Right cardiac atrium (tissue), 5 donors: ENCODE measurements around the gene RBM44. TPM values are rescaled to one million over a fixed set of nuclear protein-coding genes. Genes with fewer than 3 reads are reported as not detected.
"Not testable (repeated sequence)": the region's sequence is repeated elsewhere in the genome, so short reads cannot be mapped to it uniquely, and the experiment has no call there.

Experiments
- ATAC-seq, 2 donors: fragments of 200-7000 bp; cut with Tn5 transposase; one replicate each; pipeline versions ENCODE4 v1.8.0 to v1.9.1; 2020; ENCODE audit warnings: moderate library complexity in 2 of 2, mild to moderate bottlenecking in 1 of 2
- DNase-seq, 3 donors: peaks; one replicate each; pipeline ENCODE4 v3.0.0-alpha.2; 2020
- H3K27ac ChIP-seq: one replicate; pipeline ENCODE4 v1.5.1; 2013; ENCODE audit warnings: mild to moderate bottlenecking, low read length, control low read depth, moderate library complexity
- H3K27me3 ChIP-seq: one replicate; pipeline ENCODE4 v1.6.1; 2013; ENCODE audit not compliant: control insufficient read depth, insufficient read depth
- H3K4me1 ChIP-seq: one replicate; pipeline ENCODE4 v1.6.1; 2013; ENCODE audit warnings: low read length; ENCODE audit not compliant: control insufficient read depth, insufficient read depth
- H3K4me3 ChIP-seq: one replicate; pipeline ENCODE4 v1.5.1; 2013; ENCODE audit warnings: low read length, control low read depth
- H3K9me3 ChIP-seq: one replicate; pipeline ENCODE4 v1.6.1; 2013; ENCODE audit warnings: low read length; ENCODE audit not compliant: control insufficient read depth
- WGBS: extraction: QIAGEN DNeasy Blood & Tissue Kit; methylation state at CpG from one replicate; pipeline ENCODE4 v1.1.7; 2013; 5-methylcytosine and 5-hydroxymethylcytosine counted together
- intact Hi-C, 4 donors: fragments of 100-400 bp; cut with DNase I; formaldehyde crosslinking; loops; one replicate each; pipeline versions ENCODE4 v1.11.0 to v1.14.0; 2022 to 2023
- polyA plus RNA-seq: library from polyadenylated mRNA; stranded (reverse); fragments of 200-250 nt; gene quantifications from one replicate; pipeline ENCODE4 v1.2.3, GENCODE V29; 2013
- total RNA-seq, 4 donors: library from RNA; stranded (reverse); fragmentation: NEBNext Ultra II Directional; extraction: Animal tissue kit (Norgen Biotek cat#: 25700); gene quantifications; one replicate each; pipeline ENCODE4 v1.2.1, GENCODE V29; 2021
- donor health status: healthy with polysubstance abuse.
- donor health status: DM: no; HTN: yes; CAD: no.
- donor health status: DM: no; HTN: no; CAD: no.
- donor health status: DM: no; HTN: yes; CAD: no; lungs with severe emphysema.
- donor health status: DM: yes; HTN: yes; CAD: no.

Gene RBM44
- total and polyA plus RNA-seq, 5 donors = 0.20 to 0.70 (median 0.35) TPM

GRCh38 chr2:237819231-237819630 lies 20.7 kb downstream of the RBM44 start:
- intact Hi-C loops = no loop called here
- no peaks in the 10 kb centered on the region for H3K4me1 ChIP-seq

GRCh38 chr2:237820421-237820820 lies 21.8 kb downstream of the RBM44 start:
- no peaks in the 10 kb centered on the region for H3K4me1 ChIP-seq
- H3K4me3 ChIP-seq = no peak overlapping the region
- ATAC-seq = no peak
- no peak overlapping the region for H3K27ac ChIP-seq
- no peak for DNase-seq
- WGBS = 86% methylated on average over 2 of the region's 2 CpGs
- H3K9me3 ChIP-seq = no peaks in the 10 kb centered on the region
- intact Hi-C loops = no loop called here
- no peaks in the 10 kb centered on the region for H3K27me3 ChIP-seq

More at GRCh38 chr2:237819231-237819630, 20.7 kb downstream of the RBM44 start:
- DNase-seq (no peak), ATAC-seq (no peak)
- H3K27me3 ChIP-seq = no peaks in the 10 kb centered on the region
- 65% methylated on average over 2 of the region's 2 CpGs for WGBS
- H3K4me3 ChIP-seq = no peak overlapping the region
- no peaks in the 10 kb centered on the region for H3K9me3 ChIP-seq
- H3K27ac ChIP-seq = no peak overlapping the region

DNA sequence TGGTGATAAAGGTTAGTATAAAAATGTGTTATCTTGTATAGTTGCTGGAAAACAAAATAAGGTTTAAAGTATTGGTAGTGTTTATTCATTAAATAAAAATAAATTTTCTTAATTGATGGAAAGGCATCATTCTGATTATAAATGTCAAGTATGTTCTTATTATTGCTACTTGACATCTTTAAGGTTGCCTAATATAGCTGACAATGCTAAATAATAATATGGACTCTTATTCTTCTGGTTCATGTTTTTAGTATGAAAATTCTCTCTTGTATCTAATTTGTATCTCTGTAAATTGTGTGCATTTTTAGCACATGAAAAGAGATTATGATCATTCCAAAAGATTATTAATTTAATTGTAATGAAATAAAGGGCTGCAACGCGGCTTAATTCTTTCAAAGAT lies 25.0 kb downstream of the RBM44 start:
- DNase-seq = no peak
- H3K4me1 ChIP-seq = no peaks in the 10 kb centered on the region
- no peak for ATAC-seq
- intact Hi-C loops = no loop called here
- no peak overlapping the region for H3K27ac ChIP-seq
- H3K4me3 ChIP-seq = no peak overlapping the region
- no peaks in the 10 kb centered on the region for H3K9me3 ChIP-seq
- no peaks in the 10 kb centered on the region for H3K27me3 ChIP-seq
- WGBS = 96% methylated on average over 2 of the region's 2 CpGs

DNA sequence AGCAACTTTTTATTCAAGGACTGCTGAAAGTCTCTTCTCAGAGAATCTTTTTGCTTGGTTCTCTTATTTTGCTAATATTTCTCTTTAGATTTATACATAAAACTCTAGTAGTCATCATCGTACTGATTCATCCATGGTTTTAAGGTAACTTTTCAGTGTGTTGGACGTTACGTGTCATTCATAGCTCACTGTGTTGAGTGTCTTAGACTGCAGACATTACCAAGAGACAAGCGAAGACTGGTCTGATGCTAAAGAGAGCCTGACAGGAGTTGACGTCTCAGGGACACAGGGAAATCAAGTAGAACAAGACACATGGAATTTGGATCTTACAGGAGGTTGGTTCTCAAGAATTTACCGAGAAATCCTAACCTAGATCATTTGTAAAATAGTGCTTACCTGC lies 25.5 kb downstream of the RBM44 start:
- Histone ChIP-seq H3K9me3 (no peaks in the 10 kb centered on the region), H3K4me1 (no peaks in the 10 kb centered on the region), H3K27ac (no peak overlapping the region), H3K4me3 (no peak overlapping the region), H3K27me3 (no peaks in the 10 kb centered on the region)
- DNase-seq (no peak), ATAC-seq (no peak)
- 86% methylated on average over 6 of the region's 6 CpGs for WGBS
- intact Hi-C loops = no loop called here

- Histone ChIP-seq H3K27me3 (no peaks in the 10 kb centered on the region), H3K9me3 (no peaks in the 10 kb centered on the region), H3K4me3 (no peak overlapping the region), H3K4me1 (no peaks in the 10 kb centered on the region), H3K27ac (no peak overlapping the region)
- intact Hi-C loops = no loop called here
- DNase-seq (no peak), ATAC-seq (no peak)
- 85% methylated on average over 3 of the region's 3 CpGs for WGBS
These were observed 28.9 kb downstream of the RBM44 start for GRCh38 chr2:237827421-237827987.

DNA sequence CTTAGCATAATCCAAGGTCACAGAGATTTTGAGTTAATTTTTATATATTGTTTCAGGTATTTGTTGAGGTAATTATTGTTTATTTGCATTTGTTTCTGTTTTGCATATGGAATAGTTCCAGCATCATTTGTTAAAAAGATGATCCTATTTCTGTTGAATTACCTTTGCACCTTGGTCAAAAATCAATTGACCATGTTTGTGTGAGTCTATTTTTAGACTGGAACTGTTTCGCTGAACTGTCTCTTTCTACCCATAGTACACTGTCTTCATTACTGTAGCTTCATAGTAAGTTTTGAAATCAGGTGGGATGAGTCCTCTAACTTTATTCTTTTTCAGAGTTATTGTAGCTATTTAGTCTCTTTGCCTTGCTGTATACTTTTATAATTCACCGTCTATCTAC lies 31.9 kb downstream of the RBM44 start:
- Histone ChIP-seq H3K27me3 (no peaks in the 10 kb centered on the region), H3K4me1 (no peaks in the 10 kb centered on the region), H3K27ac (no peak overlapping the region), H3K4me3 (no peak overlapping the region), H3K9me3 (no peaks in the 10 kb centered on the region)
- intact Hi-C loops = no loop called here
- WGBS = 90% methylated on average over 2 of the region's 2 CpGs
- DNase-seq (no peak), ATAC-seq (no peak)

GRCh38 chr2:237833546-237833945 lies 35.0 kb downstream of the RBM44 start:
- H3K27me3 ChIP-seq = no peaks in the 10 kb centered on the region
- no peak overlapping the region for H3K27ac ChIP-seq
- H3K9me3 ChIP-seq = no peaks in the 10 kb centered on the region
- WGBS = 95% methylated on average over 1 of the region's 1 CpG
- H3K4me3 ChIP-seq = no peak overlapping the region
- ATAC-seq (no peak), DNase-seq (no peak)
- H3K4me1 ChIP-seq = no peaks in the 10 kb centered on the region
- intact Hi-C loops = no loop called here

GRCh38 chr2:237835372-237835771 lies 36.8 kb downstream of the RBM44 start:
- H3K4me3 ChIP-seq = no peak overlapping the region
- intact Hi-C loops = no loop called here
- no peak for DNase-seq
- no peak overlapping the region for H3K27ac ChIP-seq
- 73% methylated on average over 3 of the region's 3 CpGs for WGBS
- ATAC-seq = no peak
- no peaks in the 10 kb centered on the region for H3K9me3 ChIP-seq
- H3K4me1 ChIP-seq = no peaks in the 10 kb centered on the region
- H3K27me3 ChIP-seq = no peaks in the 10 kb centered on the region

GRCh38 chr2:237841051-237841450 lies 42.5 kb downstream of the RBM44 start:
- no peaks in the 10 kb centered on the region for H3K4me1 ChIP-seq
- no peaks in the 10 kb centered on the region for H3K9me3 ChIP-seq
- H3K27ac ChIP-seq = no peak overlapping the region
- no peak for ATAC-seq
- WGBS = 75% methylated on average over 4 of the region's 4 CpGs
- no peak for DNase-seq
- H3K4me3 ChIP-seq = no peak overlapping the region
- H3K27me3 ChIP-seq = no peaks in the 10 kb centered on the region
- intact Hi-C loops = no loop called here

DNA sequence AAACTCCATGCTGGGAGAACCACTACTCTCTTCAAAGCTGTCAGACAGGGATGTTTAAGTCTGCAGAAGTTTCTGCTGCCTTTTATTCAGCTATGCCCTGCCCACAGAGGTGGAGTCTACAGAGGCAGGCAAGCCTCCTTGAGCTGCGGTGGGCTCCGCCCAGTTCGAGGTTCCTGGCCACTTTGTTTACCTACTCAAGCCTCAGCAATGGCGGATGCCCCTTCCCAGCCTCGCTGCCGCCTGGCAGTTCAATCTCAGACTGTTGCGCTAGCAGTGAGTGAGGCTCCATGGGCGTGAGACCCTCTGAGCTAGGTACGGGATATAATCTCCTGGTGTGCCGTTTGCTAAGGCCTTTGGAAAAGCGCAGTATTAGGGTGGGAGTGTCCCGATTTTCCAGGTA lies 50.4 kb downstream of the RBM44 start:
- H3K27me3 ChIP-seq, ATAC-seq, H3K4me1 ChIP-seq, H3K9me3 ChIP-seq, H3K27ac ChIP-seq, H3K4me3 ChIP-seq, DNase-seq, intact Hi-C loops: not testable (repeated sequence)
- WGBS = 95% methylated on average over 12 of the region's 12 CpGs

GRCh38 chr2:237854295-237854694 lies 55.7 kb downstream of the RBM44 start:
- Histone ChIP-seq H3K4me3 (no peak overlapping the region), H3K27me3 (no peaks in the 10 kb centered on the region), H3K27ac (no peak overlapping the region), H3K9me3 (no peaks in the 10 kb centered on the region), H3K4me1 (no peaks in the 10 kb centered on the region)
- DNase-seq (no peak), ATAC-seq (no peak)
- intact Hi-C loops = loop anchor here in 1 of 4 donors (10.0 kb wide), 1 partner anchor 411 kb away; no protein-coding TSS in a partner anchor
- 83% methylated on average over 3 of the region's 3 CpGs for WGBS

DNA sequence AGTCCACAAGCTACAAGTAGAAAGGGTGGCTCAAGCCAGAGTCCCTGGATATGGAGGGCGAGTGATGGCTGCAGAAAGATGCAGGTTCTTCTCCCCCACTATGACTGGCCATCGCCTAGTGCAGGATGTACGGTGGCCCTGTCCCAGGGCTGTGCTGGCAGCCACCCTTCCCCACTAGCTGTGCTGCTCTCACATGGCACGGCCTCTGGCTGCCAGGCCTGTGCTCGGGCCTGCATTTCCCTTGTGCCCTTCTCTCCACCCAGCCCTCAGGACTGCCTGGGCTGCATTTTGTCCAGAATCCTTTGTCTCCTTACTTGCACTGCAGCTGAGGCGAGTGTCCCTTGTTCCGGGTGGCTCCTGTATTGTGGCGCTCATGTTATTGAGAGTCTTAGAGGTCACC lies 59.2 kb downstream of the RBM44 start:
- Histone ChIP-seq H3K27ac (no peak overlapping the region), H3K4me3 (no peak overlapping the region), H3K4me1 (no peaks in the 10 kb centered on the region), H3K9me3 (no peaks in the 10 kb centered on the region), H3K27me3 (no peaks in the 10 kb centered on the region)
- WGBS = 77% methylated on average over 8 of the region's 8 CpGs
- DNase-seq (no peak), ATAC-seq (peak in 1 of 2 donors; percentile 13)
- intact Hi-C loops = loop anchor here in 2 of 4 donors (2.0 to 10.0 kb wide), 2 partner anchors 403 to 407 kb away; no protein-coding TSS in a partner anchor
